WTC11 (cell line): Measurements from ENCODE around the gene ZBTB7C. TPM values are rescaled to one million over a fixed set of nuclear protein-coding genes. Genes with fewer than 3 reads are reported as not detected.

ENCODE experiments used
- ATAC-seq: fragments of 200-7000 bp; cut with Tn5 transposase; 2 replicates; pipeline ENCODE4 v1.10.0; 2021; ENCODE audit warnings: mild to moderate bottlenecking, moderate library complexity
- CTCF ChIA-PET: fragments of 300-600 bp; sonication (Branson Sonifier 250); formaldehyde crosslinking; loops from one replicate; lab custom pipeline; 2021; ENCODE audit warnings: antibody characterized with exemption; lab: Charles Lee
- POLR2A ChIA-PET: fragments of 350-600 bp; sonication (Branson Sonifier 250); formaldehyde crosslinking; loops from one replicate; lab custom pipeline; 2021; ENCODE audit warnings: antibody characterized with exemption; lab: Charles Lee
- DNase-seq: peaks from one replicate; pipeline ENCODE4 v3.0.0; 2021; ENCODE audit warnings: low spot score
- H3K27ac Mint-ChIP-seq: 2 replicates; pipeline ENCODE4 v1.8.0; 2021; ENCODE audit warnings: mixed read lengths
- H3K27me3 Mint-ChIP-seq: 2 replicates; pipeline ENCODE4 v1.8.0; 2021; ENCODE audit warnings: low read depth, mild to moderate bottlenecking, moderate library complexity, mixed read lengths
- H3K36me3 Mint-ChIP-seq: 2 replicates; pipeline ENCODE4 v1.8.0; 2021; ENCODE audit warnings: mixed read lengths
- H3K4me1 Mint-ChIP-seq: 2 replicates; pipeline ENCODE4 v1.8.0; 2022; ENCODE audit warnings: mixed read lengths
- H3K4me3 Mint-ChIP-seq: 2 replicates; pipeline ENCODE4 v1.8.0; 2021; ENCODE audit warnings: mild to moderate bottlenecking, moderate library complexity, mixed read lengths
- H3K9me3 Mint-ChIP-seq: 2 replicates; pipeline ENCODE4 v1.8.0; 2021; ENCODE audit warnings: mixed read lengths
- FOXJ3 ChIP-seq: sonication (generic); formaldehyde crosslinking; IDR thresholded peaks from 2 replicates; pipeline ENCODE4 v1.9.0; 2021; ENCODE audit warnings: missing genetic modification reagents, mild to moderate bottlenecking, borderline replicate concordance
- FOXP1 ChIP-seq: sonication (generic); formaldehyde crosslinking; IDR thresholded peaks from 2 replicates; pipeline ENCODE4 v1.8.0; 2022; ENCODE audit warnings: missing genetic modification reagents, mild to moderate bottlenecking, moderate library complexity, borderline replicate concordance
- NFE2L1 ChIP-seq: sonication (generic); formaldehyde crosslinking; IDR thresholded peaks from 2 replicates; pipeline ENCODE4 v1.8.1; 2023; ENCODE audit warnings: missing genetic modification reagents
- NFYB ChIP-seq: sonication (generic); formaldehyde crosslinking; conservative IDR thresholded peaks from 2 replicates; pipeline ENCODE4 v1.8.0; 2022; ENCODE audit warnings: low read depth, missing genetic modification reagents
- NR1H2 ChIP-seq: sonication (generic); formaldehyde crosslinking; IDR thresholded peaks from 2 replicates; pipeline ENCODE4 v1.9.0; 2021; ENCODE audit warnings: mild to moderate bottlenecking, moderate library complexity, missing genetic modification reagents
- NR2C2 ChIP-seq: sonication (generic); formaldehyde crosslinking; IDR thresholded peaks from 2 replicates; pipeline ENCODE4 v1.8.0; 2022; ENCODE audit warnings: mild to moderate bottlenecking, missing genetic modification reagents
- OVOL2 ChIP-seq: fragments of 250-450 bp; sonication (Bioruptor Pico); IDR thresholded peaks from 2 replicates; pipeline ENCODE4 v1.9.0; 2021; ENCODE audit warnings: mild to moderate bottlenecking, borderline replicate concordance
- RELA ChIP-seq: sonication (generic); formaldehyde crosslinking; IDR thresholded peaks from 2 replicates; pipeline ENCODE4 v1.8.1; 2022; ENCODE audit warnings: missing genetic modification reagents, mild to moderate bottlenecking, borderline replicate concordance
- SOX15 ChIP-seq: fragments of 250-450 bp; sonication (Bioruptor Pico); IDR thresholded peaks from 2 replicates; pipeline ENCODE4 v1.9.0; 2021; ENCODE audit warnings: mild to moderate bottlenecking
- SP1 ChIP-seq: sonication (generic); formaldehyde crosslinking; conservative IDR thresholded peaks from 2 replicates; pipeline ENCODE4 v1.8.1; 2022; ENCODE audit warnings: missing genetic modification reagents
- ZNF281 ChIP-seq: sonication (generic); formaldehyde crosslinking; IDR thresholded peaks from 2 replicates; pipeline ENCODE4 v1.8.0; 2023; ENCODE audit warnings: mild to moderate bottlenecking, missing genetic modification reagents
- ZNF423 ChIP-seq: fragments of 250-450 bp; sonication (Bioruptor Pico); IDR thresholded peaks from 2 replicates; pipeline ENCODE4 v2.1.2; 2022; ENCODE audit warnings: mild to moderate bottlenecking, moderate library complexity
- ZNF671 ChIP-seq: fragments of 250-450 bp; sonication (Bioruptor Pico); IDR thresholded peaks from 2 replicates; pipeline ENCODE4 v1.8.0; 2021; ENCODE audit warnings: mild to moderate bottlenecking
- total RNA-seq: library from RNA; stranded (reverse); gene quantifications from 3 replicates; pipeline ENCODE4 v1.2.3, GENCODE V29; 2021
- TF ChIP-seq, protein P1 (sequence below): sonication (generic); formaldehyde crosslinking; IDR thresholded peaks from 2 replicates; pipeline ENCODE4 v1.8.1; 2022; ENCODE audit warnings: missing genetic modification reagents, borderline replicate concordance
- TF ChIP-seq, protein P2 (sequence below): fragments of 200-600 bp; IDR thresholded peaks from 2 replicates; pipeline ENCODE4 v1.8.0; 2022; ENCODE audit warnings: antibody characterized with exemption
- TF ChIP-seq, protein P3 (sequence below): sonication (generic); formaldehyde crosslinking; IDR thresholded peaks from 2 replicates; pipeline ENCODE4 v1.8.0; 2022; ENCODE audit warnings: mild to moderate bottlenecking, missing genetic modification reagents
- TF ChIP-seq, protein P4 (sequence below): sonication (generic); formaldehyde crosslinking; IDR thresholded peaks from 2 replicates; pipeline ENCODE4 v1.8.1; 2022; ENCODE audit warnings: low read depth, mild to moderate bottlenecking, moderate library complexity, missing genetic modification reagents, borderline replicate concordance
- TF ChIP-seq, protein P5 (sequence below): sonication (generic); formaldehyde crosslinking; IDR thresholded peaks from 2 replicates; pipeline ENCODE4 v1.8.1; 2023; ENCODE audit warnings: mild to moderate bottlenecking, missing genetic modification reagents, moderate library complexity

Gene ZBTB7C
- total RNA-seq, 1 experiment from 2014 or later, result 0.48 TPM

- TF ChIP-seq, protein P1, sequence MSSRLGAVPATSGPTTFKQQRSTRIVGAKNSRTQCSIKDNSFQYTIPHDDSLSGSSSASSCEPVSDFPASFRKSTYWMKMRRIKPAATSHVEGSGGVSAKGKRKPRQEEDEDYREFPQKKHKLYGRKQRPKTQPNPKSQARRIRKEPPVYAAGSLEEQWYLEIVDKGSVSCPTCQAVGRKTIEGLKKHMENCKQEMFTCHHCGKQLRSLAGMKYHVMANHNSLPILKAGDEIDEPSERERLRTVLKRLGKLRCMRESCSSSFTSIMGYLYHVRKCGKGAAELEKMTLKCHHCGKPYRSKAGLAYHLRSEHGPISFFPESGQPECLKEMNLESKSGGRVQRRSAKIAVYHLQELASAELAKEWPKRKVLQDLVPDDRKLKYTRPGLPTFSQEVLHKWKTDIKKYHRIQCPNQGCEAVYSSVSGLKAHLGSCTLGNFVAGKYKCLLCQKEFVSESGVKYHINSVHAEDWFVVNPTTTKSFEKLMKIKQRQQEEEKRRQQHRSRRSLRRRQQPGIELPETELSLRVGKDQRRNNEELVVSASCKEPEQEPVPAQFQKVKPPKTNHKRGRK (CRISPR knock-in tag), result no peak
- no peak for TF ChIP-seq NFYB
- no peak for TF ChIP-seq SOX15 (CRISPR knock-in tag)
- TF ChIP-seq OVOL2 (CRISPR knock-in tag), result no peak
- TF ChIP-seq, protein P2, sequence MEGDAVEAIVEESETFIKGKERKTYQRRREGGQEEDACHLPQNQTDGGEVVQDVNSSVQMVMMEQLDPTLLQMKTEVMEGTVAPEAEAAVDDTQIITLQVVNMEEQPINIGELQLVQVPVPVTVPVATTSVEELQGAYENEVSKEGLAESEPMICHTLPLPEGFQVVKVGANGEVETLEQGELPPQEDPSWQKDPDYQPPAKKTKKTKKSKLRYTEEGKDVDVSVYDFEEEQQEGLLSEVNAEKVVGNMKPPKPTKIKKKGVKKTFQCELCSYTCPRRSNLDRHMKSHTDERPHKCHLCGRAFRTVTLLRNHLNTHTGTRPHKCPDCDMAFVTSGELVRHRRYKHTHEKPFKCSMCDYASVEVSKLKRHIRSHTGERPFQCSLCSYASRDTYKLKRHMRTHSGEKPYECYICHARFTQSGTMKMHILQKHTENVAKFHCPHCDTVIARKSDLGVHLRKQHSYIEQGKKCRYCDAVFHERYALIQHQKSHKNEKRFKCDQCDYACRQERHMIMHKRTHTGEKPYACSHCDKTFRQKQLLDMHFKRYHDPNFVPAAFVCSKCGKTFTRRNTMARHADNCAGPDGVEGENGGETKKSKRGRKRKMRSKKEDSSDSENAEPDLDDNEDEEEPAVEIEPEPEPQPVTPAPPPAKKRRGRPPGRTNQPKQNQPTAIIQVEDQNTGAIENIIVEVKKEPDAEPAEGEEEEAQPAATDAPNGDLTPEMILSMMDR, result no peak
- TF ChIP-seq, protein P3, sequence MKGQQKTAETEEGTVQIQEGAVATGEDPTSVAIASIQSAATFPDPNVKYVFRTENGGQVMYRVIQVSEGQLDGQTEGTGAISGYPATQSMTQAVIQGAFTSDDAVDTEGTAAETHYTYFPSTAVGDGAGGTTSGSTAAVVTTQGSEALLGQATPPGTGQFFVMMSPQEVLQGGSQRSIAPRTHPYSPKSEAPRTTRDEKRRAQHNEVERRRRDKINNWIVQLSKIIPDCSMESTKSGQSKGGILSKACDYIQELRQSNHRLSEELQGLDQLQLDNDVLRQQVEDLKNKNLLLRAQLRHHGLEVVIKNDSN (CRISPR knock-in tag), result no peak
- TF ChIP-seq, protein P4, sequence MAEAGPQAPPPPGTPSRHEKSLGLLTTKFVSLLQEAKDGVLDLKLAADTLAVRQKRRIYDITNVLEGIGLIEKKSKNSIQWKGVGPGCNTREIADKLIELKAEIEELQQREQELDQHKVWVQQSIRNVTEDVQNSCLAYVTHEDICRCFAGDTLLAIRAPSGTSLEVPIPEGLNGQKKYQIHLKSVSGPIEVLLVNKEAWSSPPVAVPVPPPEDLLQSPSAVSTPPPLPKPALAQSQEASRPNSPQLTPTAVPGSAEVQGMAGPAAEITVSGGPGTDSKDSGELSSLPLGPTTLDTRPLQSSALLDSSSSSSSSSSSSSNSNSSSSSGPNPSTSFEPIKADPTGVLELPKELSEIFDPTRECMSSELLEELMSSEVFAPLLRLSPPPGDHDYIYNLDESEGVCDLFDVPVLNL (CRISPR knock-in tag), result no peak
- TF ChIP-seq, all 79 proteins: peak for 0
Observed at GRCh38 chr18:48227206-48227605, 182.0 kb downstream of the ZBTB7C start (continued).

- Mint-ChIP-seq H3K9me3 (no peaks in the 10 kb centered on the region), H3K27ac (no peak overlapping the region), H3K4me3 (no peak overlapping the region), H3K36me3 (no peaks in the 10 kb centered on the region), H3K27me3 (no peaks in the 10 kb centered on the region), H3K4me1 (peaks cover 6% of the 10 kb centered on the region)
- POLR2A ChIA-PET, result interaction anchor here (0.5 to 0.6 kb wide), 2 partner anchors 14 to 138 kb away, joined by 3 to 4 read pairs; no protein-coding TSS in a partner anchor
- no peak for ATAC-seq
- CTCF ChIA-PET, result interaction anchor here (0.7 to 0.9 kb wide), 2 partner anchors 117 to 219 kb away, joined by 3 to 4 read pairs; no protein-coding TSS in a partner anchor
- TF ChIP-seq RELA (CRISPR knock-in tag) (no peak), NFE2L1 (CRISPR knock-in tag) (no peak), SP1 (no peak), ZNF281 (CRISPR knock-in tag) (no peak)
- DNase-seq, result no peak
Observed at GRCh38 chr18:48226401-48226800, 182.8 kb downstream of the ZBTB7C start.

DNA sequence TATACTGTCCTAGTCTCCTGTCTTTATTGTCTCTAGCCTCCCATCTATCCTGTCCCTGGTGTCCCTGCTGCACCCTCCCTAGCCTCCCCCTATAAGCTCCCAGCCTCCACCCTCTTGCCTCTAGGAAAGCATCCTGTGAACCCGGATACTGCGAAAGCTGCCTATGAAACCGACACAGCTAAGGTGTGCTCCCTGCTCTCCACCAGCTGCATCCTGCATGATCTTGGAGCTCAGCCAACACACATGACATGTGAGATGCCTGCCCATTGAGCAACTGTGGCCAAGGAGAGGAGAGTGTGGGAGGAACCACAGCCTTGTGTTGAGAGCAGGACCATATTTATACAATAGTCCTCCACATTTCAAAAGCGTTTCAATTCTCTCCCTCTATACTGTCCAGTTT lies 187.1 kb downstream of the ZBTB7C start:
- DNase-seq, result no peak
- no peak for ATAC-seq
- no peaks in the 10 kb centered on the region; the same call in 1 of the 2 replicates for H3K27me3 Mint-ChIP-seq
- H3K9me3 Mint-ChIP-seq, result no peaks in the 10 kb centered on the region
- H3K27ac Mint-ChIP-seq, result no peak overlapping the region
- no peak for TF ChIP-seq FOXJ3 (CRISPR knock-in tag)
- TF ChIP-seq, protein P4 (CRISPR knock-in tag), result no peak
- TF ChIP-seq ZNF671 (CRISPR knock-in tag), result no peak
- TF ChIP-seq ZNF423 (CRISPR knock-in tag), result no peak
- TF ChIP-seq, protein P5, sequence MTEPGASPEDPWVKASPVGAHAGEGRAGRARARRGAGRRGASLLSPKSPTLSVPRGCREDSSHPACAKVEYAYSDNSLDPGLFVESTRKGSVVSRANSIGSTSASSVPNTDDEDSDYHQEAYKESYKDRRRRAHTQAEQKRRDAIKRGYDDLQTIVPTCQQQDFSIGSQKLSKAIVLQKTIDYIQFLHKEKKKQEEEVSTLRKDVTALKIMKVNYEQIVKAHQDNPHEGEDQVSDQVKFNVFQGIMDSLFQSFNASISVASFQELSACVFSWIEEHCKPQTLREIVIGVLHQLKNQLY, result no peak
- no peak for TF ChIP-seq NR1H2 (CRISPR knock-in tag)
- TF ChIP-seq FOXP1, result no peak
- TF ChIP-seq NR2C2 (CRISPR knock-in tag), result no peak
- ChIA-PET CTCF (interaction anchor here (0.8 to 2.4 kb wide), 2 partner anchors 8 to 223 kb away, joined by 3 to 7 read pairs; no protein-coding TSS in a partner anchor), POLR2A (interaction anchor here (0.8 kb wide), 1 partner anchor 96 kb away, joined by 3 read pairs; no protein-coding TSS in a partner anchor)
- no peak overlapping the region for H3K4me3 Mint-ChIP-seq
- H3K4me1 Mint-ChIP-seq, result peaks cover 6% of the 10 kb centered on the region
- no peaks in the 10 kb centered on the region for H3K36me3 Mint-ChIP-seq
